ENCODE results near the gene BMP6.

BMP6 gene

GRCh38 chr6:7720346-7720745 is 5.6 kb upstream of the BMP6 start:
- no peak for DNase-seq (ENCODE audit: low spot score)

- peak; percentile 38 for DNase-seq (ENCODE audit: low spot score)
Measured at GRCh38 chr6:7721649-7722048, 4.2 kb upstream of the BMP6 start.

GRCh38 chr6:7723041-7723447 is 2.9 kb upstream of the BMP6 start:
- peak; percentile 72 for DNase-seq (ENCODE audit: low spot score)

GRCh38 chr6:7723554-7723953 is 2.3 kb upstream of the BMP6 start:
- DNase-seq (ENCODE audit: low spot score), result no peak

GRCh38 chr6:7725412-7725811 is 487 bp upstream of the BMP6 start:
- DNase-seq (ENCODE audit: low spot score), result no peak

GRCh38 chr6:7726416-7727085 is 652 bp downstream of the BMP6 start:
- no peak for DNase-seq (ENCODE audit: low spot score)

GRCh38 chr6:7727086-7727945 is 1.4 kb downstream of the BMP6 start:
- no peak for DNase-seq (ENCODE audit: low spot score)

GRCh38 chr6:7727946-7728854 is 2.3 kb downstream of the BMP6 start:
- peak; percentile 35 for DNase-seq (ENCODE audit: low spot score)

GRCh38 chr6:7728855-7729590 is 3.1 kb downstream of the BMP6 start:
- DNase-seq (ENCODE audit: low spot score), result no peak

- no peak for DNase-seq (ENCODE audit: low spot score)
Measured at GRCh38 chr6:7730001-7730783, 4.3 kb downstream of the BMP6 start.

- no peak for DNase-seq (ENCODE audit: low spot score)
Measured at GRCh38 chr6:7730784-7731227, 4.9 kb downstream of the BMP6 start.

GRCh38 chr6:7731294-7731693 is 5.4 kb downstream of the BMP6 start:
- DNase-seq (ENCODE audit: low spot score), result no peak

- DNase-seq (ENCODE audit: low spot score), result no peak
Measured at GRCh38 chr6:7732228-7732627, 6.3 kb downstream of the BMP6 start.

- no peak for DNase-seq (ENCODE audit: low spot score)
Measured at GRCh38 chr6:7734707-7735383, 8.9 kb downstream of the BMP6 start.

GRCh38 chr6:7737106-7737505 is 11.2 kb downstream of the BMP6 start:
- no peak for DNase-seq (ENCODE audit: low spot score)

- no peak for DNase-seq (ENCODE audit: low spot score)
Measured at GRCh38 chr6:7737867-7738266, 12.0 kb downstream of the BMP6 start.

- no peak for DNase-seq (ENCODE audit: low spot score)
Measured at GRCh38 chr6:7742223-7742785, 16.4 kb downstream of the BMP6 start.

GRCh38 chr6:7745942-7746341 is 20.0 kb downstream of the BMP6 start:
- DNase-seq (ENCODE audit: low spot score), result no peak

GRCh38 chr6:7747016-7747415 is 21.1 kb downstream of the BMP6 start:
- DNase-seq (ENCODE audit: low spot score), result no peak

GRCh38 chr6:7747433-7747832 is 21.5 kb downstream of the BMP6 start:
- no peak for DNase-seq (ENCODE audit: low spot score)

All from Ammon's horn (tissue), 1 donor.